Bronchial epithelial cell (primary cell): ENCODE data around the gene LMTK3. TPM values are rescaled to one million over a fixed set of nuclear protein-coding genes. Genes with fewer than 3 reads are reported as not detected.

ENCODE experiments used
- DNase-seq: peaks from one replicate; pipeline ENCODE4 v3.0.0-alpha.2; 2010; ENCODE audit warnings: low read depth
- FAIRE-seq: peaks from 2 replicates; lab custom pipeline; 2011; peaks lifted over from hg19 to GRCh38; lab: Jason Lieb, UNC
- H3K27me3 ChIP-seq: 2 replicates; pipeline ENCODE4 v1.5.1; 2011; ENCODE audit warnings: low read length; ENCODE audit not compliant: control insufficient read depth, insufficient read depth
- H3K36me3 ChIP-seq: 2 replicates; pipeline ENCODE4 v1.5.1; 2011; ENCODE audit warnings: low read length; ENCODE audit not compliant: control insufficient read depth, insufficient read depth
- H3K4me3 ChIP-seq: 2 replicates; pipeline ENCODE4 v1.5.1; 2011; ENCODE audit warnings: mild to moderate bottlenecking, low read depth, low read length, control low read depth
- CTCF ChIP-seq: IDR thresholded peaks from 2 replicates; pipeline ENCODE4 v1.5.1; 2011; ENCODE audit warnings: mild to moderate bottlenecking, moderate library complexity, low read length, control low read depth, inconsistent platforms; ENCODE audit not compliant: insufficient read depth, severe bottlenecking
- total RNA-seq: library from RNA; depleted of rRNA; stranded (reverse); fragments of >200 nt; gene quantifications from 2 replicates; pipeline ENCODE4 v1.2.1, GENCODE V29; 2014

The LMTK3 gene
- total RNA-seq, 1 donor from 2014 or later, result 1.3 TPM

DNA sequence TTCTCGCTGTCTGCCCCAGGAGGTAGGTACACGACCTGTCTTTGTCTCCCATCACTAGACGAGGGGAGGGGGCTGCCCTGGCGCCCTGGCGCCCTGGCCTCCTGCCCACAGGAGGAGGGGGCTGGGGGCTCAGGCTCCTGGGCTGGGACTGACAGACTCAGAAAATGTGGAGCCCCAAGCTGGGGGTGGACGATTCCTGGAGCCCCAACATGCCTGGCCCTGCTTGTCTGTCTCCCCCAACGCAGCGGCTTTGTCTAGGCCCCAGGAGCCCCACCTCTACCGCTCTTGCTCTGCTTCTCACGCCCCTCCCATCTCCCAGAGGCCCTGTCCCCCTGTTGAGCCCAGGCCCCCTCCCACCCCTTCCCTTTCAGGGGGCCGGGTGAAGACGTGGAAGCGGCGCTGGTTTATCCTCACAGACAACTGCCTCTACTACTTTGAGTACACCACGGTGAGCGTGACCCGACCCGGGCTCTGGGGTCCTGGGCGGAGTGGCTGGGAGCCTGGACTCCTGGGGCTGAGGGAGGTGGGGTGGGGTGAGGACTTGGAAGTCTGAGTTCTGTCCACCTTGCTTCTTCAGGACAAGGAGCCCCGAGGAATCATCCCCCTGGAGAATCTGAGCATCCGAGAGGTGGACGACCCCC, 33.8 kb downstream of the LMTK3 start:
- FAIRE-seq (no peak), DNase-seq (no peak)
- no peak for TF ChIP-seq CTCF
- H3K36me3 ChIP-seq, result peaks cover 37% of the 10 kb centered on the region
- no peak overlapping the region for H3K4me3 ChIP-seq
- no peaks in the 10 kb centered on the region for H3K27me3 ChIP-seq

DNA sequence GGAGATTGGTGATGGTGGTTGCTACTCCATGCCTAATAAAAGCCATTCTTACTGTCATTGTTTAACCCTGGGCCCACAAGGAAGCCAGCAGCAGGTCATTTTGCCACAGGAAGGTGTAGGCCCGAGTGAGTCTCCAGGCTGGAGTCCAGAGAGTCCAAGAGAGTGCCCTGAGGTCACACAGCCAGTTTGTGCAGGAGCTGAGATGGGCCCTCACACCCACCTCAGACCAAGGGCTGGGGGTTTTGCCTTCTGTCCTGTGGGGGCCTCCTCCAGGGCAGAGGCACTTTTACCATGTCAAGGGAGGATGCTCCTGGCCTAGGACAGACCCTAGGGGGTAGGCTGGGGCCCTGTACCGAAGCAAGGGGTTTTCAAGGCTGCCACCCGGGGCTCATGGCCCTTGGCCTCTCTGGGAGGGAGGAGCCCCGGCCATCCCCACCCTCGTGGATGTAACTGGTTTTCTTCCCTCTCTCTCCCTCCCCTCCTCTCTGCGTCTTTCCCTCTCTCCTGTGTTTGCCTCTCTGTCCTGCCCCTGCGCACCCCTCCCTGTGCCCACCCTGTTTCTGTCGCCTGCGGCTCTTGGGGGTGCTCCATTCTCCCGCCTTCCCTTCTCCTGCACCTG, 34.5 kb downstream of the LMTK3 start:
- no peak overlapping the region for H3K4me3 ChIP-seq
- DNase-seq, result no peak
- H3K36me3 ChIP-seq, result peaks cover 38% of the 10 kb centered on the region
- TF ChIP-seq CTCF, result no peak
- H3K27me3 ChIP-seq, result no peaks in the 10 kb centered on the region
- FAIRE-seq, result no peak

GRCh38 chr19:48476176-48476575, 35.5 kb downstream of the LMTK3 start:
- FAIRE-seq (no peak), DNase-seq (no peak)
- H3K4me3 ChIP-seq, result no peak overlapping the region
- TF ChIP-seq CTCF, result no peak
- H3K36me3 ChIP-seq, result peaks cover 46% of the 10 kb centered on the region
- no peaks in the 10 kb centered on the region for H3K27me3 ChIP-seq

- FAIRE-seq (no peak), DNase-seq (no peak)
- peaks cover 50% of the 10 kb centered on the region for H3K36me3 ChIP-seq
- no peak overlapping the region for H3K4me3 ChIP-seq
- TF ChIP-seq CTCF, result no peak
- no peaks in the 10 kb centered on the region for H3K27me3 ChIP-seq
Observed at GRCh38 chr19:48475369-48476068, 36.1 kb downstream of the LMTK3 start.

- FAIRE-seq (no peak), DNase-seq (no peak)
- TF ChIP-seq CTCF, result no peak
- H3K4me3 ChIP-seq, result no peak overlapping the region
- H3K27me3 ChIP-seq, result no peaks in the 10 kb centered on the region
- H3K36me3 ChIP-seq, result peaks cover 54% of the 10 kb centered on the region
Observed at GRCh38 chr19:48474084-48474592, 37.5 kb downstream of the LMTK3 start.
